Erythroblast (primary cell): ENCODE data around the gene SPATA3.

Experiments used
- GATA1 ChIP-seq: IDR thresholded peaks from 2 replicates; pipeline ENCODE4 v1.6.1; 2011; ENCODE audit warnings: low read depth, mild to moderate bottlenecking, control low read depth, low read length, moderate library complexity
- POLR2A ChIP-seq: IDR thresholded peaks from 2 replicates; pipeline ENCODE4 v1.6.1; 2011; ENCODE audit warnings: mild to moderate bottlenecking, low read length

DNA sequence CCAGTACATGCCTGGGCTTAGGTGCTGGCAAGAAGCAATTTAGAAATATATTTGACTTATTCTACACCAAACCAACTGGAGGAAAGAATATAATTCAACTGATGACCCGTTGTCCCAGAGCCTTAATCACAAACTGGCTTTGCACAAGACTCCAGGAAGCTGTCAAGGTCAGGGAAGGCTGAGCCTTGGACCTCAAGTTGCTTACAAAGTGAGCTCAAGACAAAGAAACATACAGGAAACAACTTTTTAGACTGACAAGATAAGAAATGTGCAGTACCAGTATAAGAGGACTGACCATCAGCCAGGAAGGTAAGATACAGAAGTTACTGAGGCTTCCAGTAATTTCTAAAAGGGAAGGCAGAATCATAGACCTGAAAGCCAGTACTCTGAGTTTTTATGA is 35.9 kb upstream of the SPATA3 start:
- TF ChIP-seq POLR2A (no peak), GATA1 (no peak)
